Measurements from ENCODE around the gene CLDN11. TPM values are rescaled to one million over a fixed set of nuclear protein-coding genes. Genes with fewer than 3 reads are reported as not detected.

Gene CLDN11
- total RNA-seq, 2 donors from 2014 or later = 15.3 to 26.1 TPM

DNA sequence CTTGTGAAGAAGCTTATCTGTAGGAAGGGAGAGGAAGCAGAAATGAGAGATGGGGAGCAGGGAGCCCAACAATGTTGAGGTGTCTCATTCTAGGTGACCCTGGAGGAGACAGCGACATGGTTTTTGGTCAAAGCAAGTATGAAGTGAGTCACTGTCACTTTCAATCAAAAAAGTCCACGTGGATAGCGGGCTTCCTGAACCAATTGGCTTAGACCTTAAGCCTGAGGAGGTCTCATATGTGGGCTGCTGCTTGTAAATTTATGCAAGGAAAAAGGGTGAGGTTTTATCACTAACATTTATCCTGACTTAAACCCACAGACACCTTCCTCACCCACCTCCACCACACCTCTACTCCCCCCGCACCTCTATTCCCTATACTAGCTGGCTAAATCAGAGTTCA, 22.7 kb downstream of the CLDN11 start:
- H3K27me3 ChIP-seq (ENCODE audit: control insufficient read depth, insufficient read depth, low read length, poor library complexity, severe bottlenecking) = no peaks in the 10 kb centered on the region
- 90 to 94% methylated on average over 1 to 3 of the region's 4 CpGs for WGBS, 2 experiments (ENCODE audit: insufficient coverage in 1 of 2, insufficient read length in 1 of 2)
- no peak overlapping the region for H3K27ac ChIP-seq (ENCODE audit: low read depth, low read length)
- Mint-ChIP-seq H3K27ac (no peak overlapping the region), H3K9me3 (no peaks in the 10 kb centered on the region), H3K4me3 (no peak overlapping the region), H3K4me1 (peaks cover 14% of the 10 kb centered on the region), H3K36me3 (ENCODE audit: low read depth) (no peaks in the 10 kb centered on the region), H3K27me3 (ENCODE audit: insufficient read depth) (peaks cover 2% of the 10 kb centered on the region)
- DNase-seq = no peak
- peaks cover 4% of the 10 kb centered on the region for H3K4me1 ChIP-seq (ENCODE audit: control insufficient read depth, insufficient read depth, low read length)
- no peaks in the 10 kb centered on the region for H3K36me3 ChIP-seq (ENCODE audit: control insufficient read depth, insufficient read depth, low read length)
- no peak overlapping the region for H3K9ac ChIP-seq (ENCODE audit: extremely low read depth, low read length, poor library complexity, severe bottlenecking)
- no peak for TF ChIP-seq CTCF (conservative IDR thresholded peaks at IDR 0.05)
- H3K9me3 ChIP-seq (ENCODE audit: control insufficient read depth, low read length) = no peaks in the 10 kb centered on the region
- no peak overlapping the region for H3K4me3 ChIP-seq (ENCODE audit: low read length)

DNA sequence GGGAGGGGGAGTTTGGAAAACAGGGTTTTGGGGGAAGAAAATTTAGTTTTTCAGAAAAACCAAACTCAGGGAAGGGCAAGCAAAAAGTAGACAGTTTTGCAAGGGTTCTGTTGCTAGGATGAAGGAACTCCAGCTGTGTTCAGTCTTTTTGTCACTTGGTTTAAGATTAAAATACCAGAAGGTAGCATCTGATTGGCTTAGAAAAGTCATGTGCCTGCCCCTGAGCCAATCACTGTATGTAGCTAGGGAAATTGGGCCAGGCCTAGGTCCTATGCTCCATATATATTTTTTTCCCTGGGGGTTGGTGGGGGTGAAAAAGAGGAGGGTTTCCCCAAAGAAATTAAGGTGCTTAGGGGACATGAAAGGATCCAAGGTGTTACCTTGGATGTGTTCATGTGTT, 24.3 kb downstream of the CLDN11 start:
- DNase-seq = no peak
- Mint-ChIP-seq H3K27ac (no peak overlapping the region), H3K36me3 (ENCODE audit: low read depth) (no peaks in the 10 kb centered on the region)

DNA sequence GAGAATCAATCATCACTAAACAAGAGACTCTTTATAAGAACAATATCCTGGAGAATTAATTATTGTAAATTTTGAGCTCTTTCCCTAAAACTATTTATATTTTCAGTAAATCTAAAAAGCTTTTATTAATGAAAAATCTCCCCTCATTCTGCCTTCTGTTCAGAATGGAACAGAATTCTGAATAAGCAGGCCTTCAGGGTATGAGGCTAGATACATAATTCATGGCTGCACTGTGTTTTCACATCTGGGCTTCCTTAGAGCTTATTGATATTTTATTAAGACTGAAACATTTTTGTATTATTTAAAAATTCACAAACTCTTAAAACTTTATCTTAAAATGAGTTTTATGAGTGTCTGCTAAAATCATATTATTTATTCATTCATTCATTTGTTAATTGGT, 24.8 kb downstream of the CLDN11 start:
- peaks cover under 1% of the 10 kb centered on the region for H3K4me1 ChIP-seq (ENCODE audit: control insufficient read depth, insufficient read depth, low read length)
- H3K36me3 ChIP-seq (ENCODE audit: control insufficient read depth, insufficient read depth, low read length) = no peaks in the 10 kb centered on the region
- Mint-ChIP-seq H3K27ac (no peak overlapping the region), H3K27me3 (ENCODE audit: insufficient read depth) (peaks cover 3% of the 10 kb centered on the region), H3K36me3 (ENCODE audit: low read depth) (no peaks in the 10 kb centered on the region), H3K9me3 (no peaks in the 10 kb centered on the region), H3K4me3 (no peak overlapping the region), H3K4me1 (peaks cover 1% of the 10 kb centered on the region)
- no peak overlapping the region for H3K9ac ChIP-seq (ENCODE audit: extremely low read depth, low read length, poor library complexity, severe bottlenecking)
- H3K4me3 ChIP-seq (ENCODE audit: low read length) = no peak overlapping the region
- H3K27ac ChIP-seq (ENCODE audit: low read depth, low read length) = no peak overlapping the region
- DNase-seq = no peak
- TF ChIP-seq CTCF (conservative IDR thresholded peaks at IDR 0.05) = no peak
- H3K27me3 ChIP-seq (ENCODE audit: control insufficient read depth, insufficient read depth, low read length, poor library complexity, severe bottlenecking) = no peaks in the 10 kb centered on the region
- no peaks in the 10 kb centered on the region for H3K9me3 ChIP-seq (ENCODE audit: control insufficient read depth, low read length)

More for the DNA sequence above, 24.3 kb downstream of the CLDN11 start:
- no peaks in the 10 kb centered on the region for H3K9me3 Mint-ChIP-seq
- H3K27me3 Mint-ChIP-seq (ENCODE audit: insufficient read depth) = peaks cover 2% of the 10 kb centered on the region
- no peaks in the 10 kb centered on the region for H3K9me3 ChIP-seq (ENCODE audit: control insufficient read depth, low read length)
- no peaks in the 10 kb centered on the region for H3K27me3 ChIP-seq (ENCODE audit: control insufficient read depth, insufficient read depth, low read length, poor library complexity, severe bottlenecking)
- TF ChIP-seq CTCF (conservative IDR thresholded peaks at IDR 0.05) = no peak
- no peak overlapping the region for H3K9ac ChIP-seq (ENCODE audit: extremely low read depth, low read length, poor library complexity, severe bottlenecking)
- H3K36me3 ChIP-seq (ENCODE audit: control insufficient read depth, insufficient read depth, low read length) = no peaks in the 10 kb centered on the region
- no peak overlapping the region for H3K4me3 Mint-ChIP-seq
- H3K4me3 ChIP-seq (ENCODE audit: low read length) = no peak overlapping the region
- H3K27ac ChIP-seq (ENCODE audit: low read depth, low read length) = no peak overlapping the region
- H3K4me1 ChIP-seq (ENCODE audit: control insufficient read depth, insufficient read depth, low read length) = peaks cover 4% of the 10 kb centered on the region
- H3K4me1 Mint-ChIP-seq = peaks cover 6% of the 10 kb centered on the region

All from endodermal cell (in vitro differentiated cells).